Measurements from ENCODE around the gene TMEM141. TPM values are rescaled to one million over a fixed set of nuclear protein-coding genes. Genes with fewer than 3 reads are reported as not detected.
"Not testable (repeated sequence)": the region's sequence is repeated elsewhere in the genome, so short reads cannot be mapped to it uniquely, and the experiment has no call there.

The TMEM141 gene
- total RNA-seq, 2 donors from 2014 or later = 81.1 to 85.7 TPM

DNA sequence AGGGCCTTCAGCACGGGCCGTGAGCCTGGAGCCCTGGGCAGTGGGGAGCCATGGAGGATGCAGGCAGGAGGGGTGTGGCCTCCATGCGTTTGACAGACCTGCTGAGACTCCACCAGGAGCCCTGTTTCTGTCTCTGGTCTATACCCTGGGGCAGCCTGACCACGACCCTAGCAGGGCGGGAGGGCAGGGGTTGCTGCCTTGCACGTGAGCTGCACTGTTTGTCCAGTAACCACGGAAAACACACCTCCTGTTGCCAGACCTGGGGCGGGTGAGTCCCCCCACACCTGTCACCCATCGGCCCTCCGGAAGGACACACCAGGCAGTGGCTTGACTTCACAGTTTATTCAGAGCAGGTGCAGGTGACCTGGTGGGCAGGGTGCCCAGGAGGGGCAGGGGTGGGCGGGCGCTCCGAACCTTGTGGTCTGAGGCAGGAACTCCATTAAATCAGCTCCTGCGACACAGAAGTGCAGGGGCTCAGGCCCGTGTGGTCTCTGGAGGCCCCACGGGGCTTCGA lies 37.0 kb upstream of the TMEM141 start:
- DNase-seq (no peak), ATAC-seq (no peak)
- intact Hi-C loops (cut with DNase I) = no loop called here

DNA sequence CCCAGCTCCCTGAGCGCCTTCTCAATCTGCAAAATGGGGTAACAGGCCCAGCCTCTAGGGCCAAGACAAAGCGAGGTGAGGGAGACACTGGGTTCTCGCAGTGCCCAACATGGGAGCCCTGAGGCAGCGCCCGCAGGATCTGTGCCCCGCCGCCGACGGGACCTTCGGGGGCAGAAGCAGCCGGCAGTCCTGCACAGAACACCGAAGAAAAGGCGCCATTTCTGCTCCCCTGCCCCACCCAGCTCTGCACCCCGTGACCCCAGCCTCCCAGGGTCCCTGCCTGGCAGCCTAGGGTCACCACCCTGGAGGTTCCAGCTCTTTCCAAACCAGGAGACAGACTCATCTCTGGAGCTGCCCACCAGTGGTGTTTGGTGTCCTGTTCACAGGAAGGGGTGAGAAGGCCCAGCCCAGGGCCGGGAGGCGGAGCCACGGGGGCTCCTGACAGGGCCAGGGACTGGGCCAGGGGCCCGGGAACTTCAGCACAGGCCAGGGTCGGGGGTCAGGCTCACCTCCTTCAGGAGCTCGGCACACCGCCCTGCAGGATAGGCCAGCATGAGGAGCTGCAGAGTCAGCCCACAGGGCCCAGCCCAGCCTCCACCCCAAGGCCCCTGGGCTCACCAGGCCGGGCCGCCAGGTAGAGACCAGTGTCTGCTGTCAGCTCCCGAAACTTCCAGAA lies 36.4 kb upstream of the TMEM141 start:
- intact Hi-C loops (cut with DNase I) = no loop called here
- no peak for ATAC-seq
- no peak for DNase-seq

DNA sequence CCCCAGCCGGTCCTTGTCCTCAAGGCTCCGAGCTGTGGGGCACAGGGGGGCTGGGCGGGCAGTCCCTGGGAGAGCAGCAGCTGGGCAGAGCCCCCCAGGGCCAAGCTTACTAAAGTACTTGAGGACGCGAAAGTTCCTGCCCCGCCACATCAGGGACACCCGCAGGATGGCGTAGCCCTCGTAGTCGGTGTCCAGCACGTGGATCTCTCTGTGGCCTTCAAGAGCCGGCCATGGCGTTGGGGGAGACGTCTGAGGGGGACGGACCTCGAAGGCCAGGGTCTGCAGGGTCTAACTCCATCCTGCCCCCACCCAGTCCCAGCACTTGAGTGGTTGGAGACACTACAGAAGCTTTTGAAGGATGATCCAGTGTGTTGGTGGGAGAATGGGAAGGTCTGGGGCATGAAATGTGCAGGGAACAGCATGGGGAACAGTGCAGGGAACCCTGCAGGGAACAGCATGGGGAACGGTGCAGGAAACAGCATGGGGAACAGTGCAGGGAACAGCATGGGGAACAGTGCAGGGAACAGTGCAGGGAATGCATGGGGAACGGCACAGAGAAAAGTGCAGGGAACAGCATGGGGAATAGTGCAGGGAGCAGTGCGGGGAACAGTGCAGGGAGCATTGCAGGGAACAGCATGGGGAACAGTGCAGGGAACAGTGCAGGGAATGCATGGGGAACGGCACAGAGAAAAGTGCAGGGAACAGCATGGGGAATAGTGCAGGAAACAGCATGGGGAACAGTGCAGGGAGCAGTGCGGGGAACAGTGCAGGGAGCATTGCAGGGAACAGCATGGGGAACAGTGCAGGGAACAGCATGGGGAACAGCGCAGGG lies 35.6 kb upstream of the TMEM141 start:
- ATAC-seq; DNase-seq; intact Hi-C loops (cut with DNase I): not testable (repeated sequence)

DNA sequence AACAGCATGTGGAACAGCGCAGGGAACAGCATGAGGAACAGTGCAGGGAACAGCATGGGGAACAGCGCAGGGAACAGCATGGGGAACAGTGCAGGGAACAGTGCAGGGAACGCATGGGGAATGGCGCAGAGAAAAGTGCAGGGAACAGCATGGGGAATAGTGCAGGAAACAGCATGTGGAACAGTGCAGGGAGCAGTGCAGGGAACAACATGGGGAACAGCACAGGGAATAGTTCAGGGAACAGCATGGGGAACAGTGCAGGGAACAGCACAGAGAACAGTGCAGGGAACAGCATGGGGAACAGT lies 35.1 kb upstream of the TMEM141 start:
- intact Hi-C loops (cut with DNase I) = no loop called here
- ATAC-seq (no peak), DNase-seq (no peak)

DNA sequence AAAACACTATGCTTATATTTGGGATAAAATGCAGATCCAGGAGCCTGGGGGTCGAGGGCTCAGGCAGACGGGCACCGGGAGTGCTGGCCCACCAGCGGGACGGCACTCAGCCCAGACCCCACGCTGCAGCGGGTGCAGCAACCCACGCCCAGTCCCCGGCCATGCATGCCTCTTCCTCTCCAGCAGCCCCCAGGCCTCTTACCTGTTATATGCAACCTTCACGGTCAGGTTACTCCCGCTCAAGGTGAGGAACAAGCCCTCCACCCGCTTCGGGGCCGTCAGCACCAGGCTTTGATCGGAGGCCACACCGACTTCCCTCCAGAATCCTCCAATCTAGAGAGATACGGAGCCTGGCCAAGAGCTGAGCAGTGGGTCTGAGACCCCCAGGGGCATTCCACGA lies 34.3 kb upstream of the TMEM141 start:
- ATAC-seq (no peak), DNase-seq (no peak)
- intact Hi-C loops (cut with DNase I) = no loop called here

DNA sequence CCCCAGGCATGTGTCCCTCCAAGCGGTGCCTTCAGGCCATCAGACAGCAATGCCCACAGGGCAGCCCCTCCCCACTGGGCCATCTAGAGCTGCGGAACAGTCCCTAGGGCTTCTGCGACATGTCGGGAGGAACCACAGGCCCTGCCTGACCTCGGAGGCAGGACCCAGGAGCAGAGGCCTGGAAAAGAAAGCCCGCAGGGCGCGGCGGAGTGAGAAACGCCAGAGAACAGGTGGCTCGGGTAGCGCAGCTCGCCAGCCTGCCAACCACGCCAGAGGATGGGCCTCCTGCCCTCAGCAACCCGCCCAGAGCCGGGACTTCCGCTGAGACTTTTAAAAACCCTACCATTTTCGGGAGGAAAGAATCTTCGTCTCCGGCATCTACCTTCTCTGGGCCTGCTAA lies 33.8 kb upstream of the TMEM141 start:
- intact Hi-C loops (cut with DNase I) = no loop called here
- DNase-seq (no peak), ATAC-seq (no peak)

DNA sequence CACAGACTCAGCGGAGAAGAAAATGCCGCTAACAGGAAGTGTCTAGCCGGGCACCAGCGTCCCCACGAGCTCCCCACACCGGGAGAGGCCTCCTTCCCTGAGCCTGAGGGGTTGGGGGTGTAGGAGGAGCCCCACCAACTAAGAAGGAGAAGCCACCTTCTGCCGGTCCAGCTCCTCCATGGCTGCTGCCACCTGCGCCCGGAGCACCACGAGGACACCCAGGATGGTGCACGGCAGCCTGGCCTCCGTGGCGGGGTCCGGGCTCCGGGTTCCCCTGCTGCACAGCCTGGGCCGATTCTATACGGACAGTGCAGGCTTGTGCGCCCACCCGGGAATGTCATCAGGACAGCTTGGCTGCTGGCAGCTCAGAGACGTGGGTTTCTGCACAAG lies 33.4 kb upstream of the TMEM141 start:
- ATAC-seq = no peak
- intact Hi-C loops (cut with DNase I) = no loop called here
- no peak for DNase-seq

DNA sequence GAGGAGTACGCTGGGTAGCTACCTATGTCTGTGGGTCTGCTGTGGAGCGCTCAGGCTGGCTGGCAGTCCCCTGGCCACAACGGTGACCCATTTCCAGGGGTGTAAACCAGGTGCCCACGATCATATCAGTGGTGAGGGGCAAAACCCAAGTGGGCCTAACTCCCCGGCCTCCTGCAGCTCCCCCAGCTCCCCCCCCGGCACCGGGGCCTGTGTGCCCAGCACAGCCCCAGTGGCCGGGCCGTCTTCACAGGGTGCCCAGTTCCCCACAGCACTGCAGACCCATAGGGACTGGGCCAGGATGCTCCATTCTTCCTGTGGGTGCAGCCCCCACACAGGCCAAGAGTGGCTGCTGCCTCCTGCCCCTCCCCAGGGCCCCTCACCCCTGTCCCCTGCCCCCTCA lies 32.1 kb upstream of the TMEM141 start:
- DNase-seq (no peak), ATAC-seq (no peak)
- intact Hi-C loops (cut with DNase I) = no loop called here

DNA sequence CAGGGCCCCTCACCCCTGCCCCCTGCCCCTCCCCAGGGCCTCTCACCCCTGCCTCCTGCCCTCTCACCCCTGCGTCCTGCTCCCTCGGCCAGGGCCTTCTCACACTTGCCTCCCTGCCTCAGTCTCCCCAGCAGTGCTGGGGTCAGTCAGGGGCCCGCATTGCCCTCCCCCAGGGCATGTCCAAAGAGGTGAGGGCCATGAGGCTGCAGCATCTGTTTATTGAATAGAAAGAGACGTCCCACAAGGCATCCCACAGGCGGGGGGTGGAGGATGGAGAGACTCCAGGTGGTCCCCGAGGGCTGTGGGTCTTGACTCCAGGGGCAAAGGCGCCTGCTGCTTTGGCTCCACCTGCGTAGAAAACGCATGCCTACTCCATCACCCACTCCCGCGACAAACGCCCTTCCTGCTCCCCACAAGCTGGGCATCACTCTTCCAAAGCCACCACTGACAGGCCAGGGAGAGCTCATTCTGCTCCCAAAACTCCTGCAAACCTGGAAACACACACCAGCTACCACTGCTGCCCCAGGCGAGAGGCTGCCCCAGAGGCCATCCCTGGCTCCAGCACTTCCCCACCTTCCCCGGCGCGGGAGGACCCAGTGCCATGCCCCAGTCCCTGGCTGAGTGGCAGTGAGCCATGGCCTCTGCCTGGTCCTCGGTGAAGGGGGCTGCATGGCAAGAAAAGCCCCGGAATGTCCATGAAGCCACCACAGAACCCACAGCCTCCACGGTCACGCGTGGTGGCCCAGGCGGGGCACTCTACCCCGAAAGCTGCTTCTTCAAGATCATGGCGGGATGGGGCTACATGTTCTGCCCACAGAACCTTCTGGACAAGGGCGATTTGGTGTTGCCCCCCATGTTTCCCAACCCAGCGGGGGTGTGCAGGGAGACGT lies 31.5 kb upstream of the TMEM141 start:
- ATAC-seq = no peak
- no peak for DNase-seq
- intact Hi-C loops (cut with DNase I) = no loop called here

DNA sequence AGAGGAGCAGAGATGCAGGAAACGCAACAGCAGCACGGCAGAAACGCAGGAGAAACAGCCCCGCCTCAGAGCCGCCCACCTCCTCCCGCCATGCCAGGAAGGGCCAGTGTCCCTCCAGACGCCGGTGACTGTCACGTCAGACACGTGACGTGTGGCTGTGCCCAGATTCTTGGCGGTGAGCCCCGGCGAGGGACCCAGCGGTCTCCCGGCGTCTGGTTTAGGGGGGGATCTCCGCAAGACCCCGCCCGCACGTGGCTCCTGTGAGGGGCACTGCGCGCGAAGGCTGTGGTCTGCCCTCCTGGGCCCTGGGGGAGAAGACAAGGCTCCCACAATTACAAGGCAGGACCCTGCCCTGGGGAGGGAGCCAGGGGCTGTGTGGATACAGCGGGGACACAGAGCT lies 30.7 kb upstream of the TMEM141 start:
- no peak for ATAC-seq
- no peak for DNase-seq
- intact Hi-C loops (cut with DNase I) = no loop called here

DNA sequence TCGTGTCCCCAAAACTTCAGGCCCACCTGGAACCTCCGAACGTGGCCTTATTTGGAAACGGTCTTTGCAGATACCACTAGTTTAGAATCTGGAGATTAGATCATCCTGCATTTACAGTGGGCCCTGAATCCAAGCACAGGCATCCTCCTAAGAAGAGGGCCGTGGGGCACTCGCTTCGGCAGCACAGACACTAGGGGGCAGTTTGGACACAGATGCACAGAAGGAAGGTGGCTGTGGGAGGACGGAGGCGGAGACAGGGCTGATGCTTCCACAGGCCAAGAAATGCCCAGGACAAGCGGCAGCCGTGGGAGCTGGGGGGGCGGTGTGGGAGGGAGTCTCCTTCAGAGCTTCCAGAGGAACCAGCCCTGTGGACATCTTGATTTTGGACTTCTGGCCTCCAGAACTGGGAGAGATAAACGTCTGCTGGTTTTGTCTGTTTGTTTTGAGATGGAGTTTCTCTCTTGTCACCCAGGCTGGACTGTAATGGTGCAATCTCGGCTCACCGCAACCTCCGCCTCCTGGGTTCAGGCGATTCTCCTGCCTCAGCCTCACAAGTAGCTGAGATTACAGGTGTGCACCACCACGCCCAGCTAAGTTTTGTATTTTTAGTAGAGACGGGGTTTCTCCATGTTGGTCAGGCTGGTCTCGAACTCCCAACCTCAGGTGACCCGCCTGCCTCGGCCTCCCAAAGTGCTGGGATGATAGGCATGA lies 30.2 kb upstream of the TMEM141 start:
- DNase-seq = peak; percentile 61
- intact Hi-C loops (cut with DNase I) = not testable (repeated sequence)
- ATAC-seq = peak; percentile 39 to 45

DNA sequence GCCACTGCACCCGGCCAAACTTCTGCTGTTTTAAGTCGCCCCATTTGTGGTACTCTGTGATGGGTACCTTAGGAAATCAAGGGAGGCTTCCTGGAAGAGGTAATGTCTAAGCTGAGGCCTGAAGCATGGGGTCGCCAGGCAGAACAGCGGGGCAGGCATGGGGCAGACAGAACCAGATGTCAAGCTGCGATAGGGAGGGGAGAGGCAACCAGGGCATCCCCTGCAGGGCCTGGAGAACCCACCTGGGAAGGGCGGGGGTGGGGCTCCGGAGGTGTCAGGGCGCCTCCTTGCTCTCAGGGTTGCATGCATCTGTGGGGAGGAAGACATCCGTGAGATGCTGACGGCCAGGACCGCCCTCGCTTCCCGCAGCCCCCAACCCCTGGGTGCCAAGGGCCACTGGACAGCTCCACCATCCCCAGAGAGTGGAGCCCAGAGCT lies 29.6 kb upstream of the TMEM141 start:
- DNase-seq = no peak
- intact Hi-C loops (cut with DNase I) = no loop called here

DNA sequence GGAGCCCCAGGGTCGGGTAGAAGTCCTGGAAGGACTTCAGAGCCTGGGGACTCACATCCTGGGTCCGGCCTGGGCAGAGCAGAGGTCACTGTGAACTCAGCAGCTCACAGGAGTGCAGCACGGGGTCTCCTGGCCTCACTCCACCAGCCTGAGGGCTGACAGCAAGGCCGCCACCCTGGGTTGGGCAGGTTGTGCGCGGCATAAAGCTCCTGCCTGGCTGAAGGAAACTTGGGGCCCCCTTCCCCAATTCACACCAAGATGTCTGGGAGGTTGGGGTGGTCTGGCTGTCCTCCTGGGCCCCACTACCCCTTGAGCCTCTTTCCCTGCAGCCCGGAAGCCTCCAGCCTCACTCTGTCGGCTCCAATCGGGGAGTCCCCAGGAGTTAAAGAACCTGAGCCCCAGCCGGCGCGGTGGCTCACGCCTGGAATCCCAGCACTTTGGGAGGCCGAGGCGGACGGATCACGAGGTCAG lies 28.9 kb upstream of the TMEM141 start:
- ATAC-seq (no peak), DNase-seq (no peak)
- intact Hi-C loops (cut with DNase I) = no loop called here

More for the DNA sequence above, 29.6 kb upstream of the TMEM141 start:
- ATAC-seq = no peak

DNA sequence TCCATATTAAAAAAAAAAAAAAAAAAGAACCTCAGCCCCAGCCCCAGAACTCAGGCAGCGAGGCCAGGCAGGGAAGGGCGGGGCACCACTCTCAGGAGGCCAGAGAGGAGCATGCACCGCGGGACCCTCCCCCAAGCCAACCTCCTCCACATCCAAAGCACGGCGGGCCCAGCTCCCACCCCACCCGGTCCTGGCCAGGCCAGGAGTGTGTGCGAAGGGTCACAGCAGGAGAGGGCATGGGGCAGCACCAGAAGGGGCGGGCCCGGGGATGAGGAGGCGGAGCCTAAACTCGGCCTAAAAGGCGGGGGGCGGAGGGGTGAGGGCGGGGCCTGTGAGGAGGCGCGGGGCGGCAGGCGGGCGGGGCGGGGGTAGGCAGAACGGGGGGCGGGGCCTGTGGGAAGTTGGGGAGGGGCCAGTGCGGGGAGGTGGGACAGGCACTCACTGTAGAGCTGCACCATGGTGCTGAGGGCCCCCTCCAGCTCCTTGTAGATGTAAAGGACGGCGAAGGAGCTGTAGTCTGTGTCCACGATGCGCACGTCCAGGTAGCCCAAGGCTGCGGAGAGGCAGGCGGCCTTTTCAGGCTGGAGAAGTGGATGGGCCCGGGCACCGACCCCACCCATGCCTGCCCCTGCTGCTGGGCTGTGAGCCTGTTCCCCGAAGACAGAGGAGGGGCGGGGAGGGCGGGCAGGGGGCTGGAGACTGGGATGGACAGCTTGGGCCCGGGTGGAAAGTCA lies 28.1 kb upstream of the TMEM141 start:
- ATAC-seq (peak; percentile 8 to 60), DNase-seq (peak; percentile 71)
- intact Hi-C loops (cut with DNase I) = no loop called here

DNA sequence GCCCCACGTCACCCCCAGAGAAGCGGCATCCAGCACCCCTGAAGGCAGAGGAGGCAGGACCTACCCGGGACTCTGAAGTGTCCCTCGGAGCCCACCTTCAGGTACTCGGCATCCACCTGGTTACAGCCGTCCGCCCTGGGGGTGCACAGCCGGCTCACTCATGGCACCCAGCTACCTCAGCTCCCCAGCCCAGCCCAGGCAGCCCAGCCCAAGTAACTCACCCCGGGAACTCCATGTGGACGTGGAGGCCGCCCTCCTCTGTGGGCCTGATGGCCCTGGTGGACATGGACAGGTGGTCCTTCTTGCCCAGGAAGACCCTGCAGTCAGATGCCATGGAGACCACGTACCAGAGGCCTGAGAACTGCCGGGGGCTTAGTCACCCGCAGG lies 27.5 kb upstream of the TMEM141 start:
- intact Hi-C loops (cut with DNase I) = no loop called here

DNA sequence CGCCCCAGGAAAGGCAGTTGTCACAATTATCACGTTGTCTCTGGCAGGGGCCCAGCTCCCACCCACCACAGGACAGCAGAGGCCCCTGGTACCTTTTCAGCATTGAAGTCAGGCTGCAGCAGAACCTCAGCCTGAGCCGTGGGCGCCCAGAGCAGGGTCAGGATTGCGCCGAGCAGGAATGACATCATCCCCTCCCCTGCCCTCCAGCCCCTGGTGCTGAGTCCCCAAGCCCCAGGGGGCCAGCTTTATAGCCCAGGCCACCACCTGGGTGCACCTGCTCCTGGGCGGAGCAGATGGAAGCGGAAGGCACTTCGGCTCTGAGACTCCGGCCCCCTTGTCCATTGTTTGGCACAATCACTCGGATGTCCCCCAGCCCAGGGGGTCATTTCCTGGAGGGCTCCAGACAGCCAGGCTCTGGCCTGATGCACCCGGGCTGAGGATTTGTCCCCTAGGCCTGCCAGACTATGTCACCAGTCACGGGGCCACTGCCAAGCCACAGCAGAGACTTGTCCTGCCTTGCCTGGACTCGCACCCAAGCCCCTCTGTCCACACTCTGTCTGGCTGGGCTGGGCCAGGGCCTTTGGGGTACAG lies 26.7 kb upstream of the TMEM141 start, which contains the start of gene LCN15:
TSS of gene LCN15 (minus strand) at position 218 of the 591 bp plus-strand sequence. CDS start at position 188, 30 bp downstream.
- no peak for DNase-seq
- ATAC-seq = no peak
- intact Hi-C loops (cut with DNase I) = no loop called here

More for the DNA sequence above, 27.5 kb upstream of the TMEM141 start:
- no peak for DNase-seq
- no peak for ATAC-seq

DNA sequence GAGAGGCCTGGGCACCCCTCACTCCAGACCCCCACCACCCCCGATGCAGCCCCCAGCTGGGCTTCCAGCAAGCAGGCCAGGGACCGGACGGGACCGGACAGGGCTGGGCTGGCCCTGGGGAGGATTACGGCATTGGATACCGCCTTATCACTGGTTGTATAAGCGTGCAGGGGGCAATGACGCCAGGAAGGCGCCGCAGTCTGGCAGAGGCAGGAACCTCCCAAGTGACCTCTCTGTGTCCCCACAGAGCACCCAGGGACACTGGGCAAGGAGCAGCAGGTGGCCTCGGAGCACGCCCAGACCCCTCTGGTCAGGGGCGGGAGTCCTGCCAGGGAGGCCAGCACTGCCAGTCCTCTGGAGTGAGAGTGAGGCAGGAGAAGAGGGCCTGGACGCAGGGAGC lies 26.1 kb upstream of the TMEM141 start:
- DNase-seq (peak; percentile 69), ATAC-seq (peak in 1 of 2 donors; percentile 53)
- intact Hi-C loops (cut with DNase I) = no loop called here

Measured in left cardiac atrium (tissue), 4 donors.